Measurements from ENCODE around the gene YARS2.

Gene YARS2

GRCh38 chr12:32737715-32738114 is 18.0 kb downstream of the YARS2 start:
- TF ChIP-seq FOXM1 (IDR thresholded peaks at IDR 0.05; ENCODE audit: borderline replicate concordance, low read depth) (no peak), REST (IDR thresholded peaks at IDR 0.05; ENCODE audit: low read depth) (no peak), EGR1 (IDR thresholded peaks at IDR 0.05) (no peak), TCF12 (IDR thresholded peaks at IDR 0.05; ENCODE audit: low read depth) (no peak), ZBTB7A (IDR thresholded peaks at IDR 0.05; ENCODE audit: low read depth) (no peak), USF1 (IDR thresholded peaks at IDR 0.05) (no peak), NFIC (IDR thresholded peaks at IDR 0.05) (no peak), CREB1 (IDR thresholded peaks at IDR 0.05; ENCODE audit: low read depth) (no peak), TAF1 (IDR thresholded peaks at IDR 0.05; ENCODE audit: low read depth) (no peak), YY1 (IDR thresholded peaks at IDR 0.05; ENCODE audit: low read depth) (no peak), TEAD4 (IDR thresholded peaks at IDR 0.05) (no peak)
- TF ChIP-seq, protein P1, sequence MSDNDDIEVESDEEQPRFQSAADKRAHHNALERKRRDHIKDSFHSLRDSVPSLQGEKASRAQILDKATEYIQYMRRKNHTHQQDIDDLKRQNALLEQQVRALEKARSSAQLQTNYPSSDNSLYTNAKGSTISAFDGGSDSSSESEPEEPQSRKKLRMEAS (IDR thresholded peaks at IDR 0.05), result no peak

- TF ChIP-seq EGR1 (IDR thresholded peaks at IDR 0.05), result no peak
- no peak for TF ChIP-seq CEBPB (IDR thresholded peaks at IDR 0.05)
- no peak for TF ChIP-seq YY1 (IDR thresholded peaks at IDR 0.05; ENCODE audit: low read depth)
- no peak for TF ChIP-seq REST (IDR thresholded peaks at IDR 0.05; ENCODE audit: low read depth)
- no peak for TF ChIP-seq EP300 (IDR thresholded peaks at IDR 0.05; ENCODE audit: borderline replicate concordance)
- TF ChIP-seq FOXM1 (IDR thresholded peaks at IDR 0.05; ENCODE audit: borderline replicate concordance, low read depth), result no peak
- TF ChIP-seq USF1 (IDR thresholded peaks at IDR 0.05), result no peak
Observed at GRCh38 chr12:32736445-32736844, 19.3 kb downstream of the YARS2 start.

DNA sequence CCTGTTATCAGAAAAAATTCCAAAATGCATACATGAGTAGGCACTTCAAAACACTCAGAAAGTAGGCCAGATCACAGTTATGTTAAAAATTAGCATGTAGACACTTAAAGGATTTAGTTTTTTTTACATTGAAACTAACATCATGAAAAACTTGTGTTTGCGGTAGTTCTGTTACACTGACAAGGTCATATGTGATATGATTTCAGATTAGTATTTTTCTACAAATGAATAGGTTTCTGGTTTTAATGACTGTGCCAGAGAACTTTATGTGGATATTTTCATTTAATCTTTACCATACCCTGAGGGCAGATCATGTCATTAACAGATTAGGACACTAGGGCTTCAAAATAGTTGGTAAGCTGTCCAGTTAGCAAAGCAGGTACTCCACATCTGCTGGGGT is 20.7 kb downstream of the YARS2 start:
- TF ChIP-seq CREB1 (IDR thresholded peaks at IDR 0.05; ENCODE audit: low read depth) (no peak), ZBTB7A (IDR thresholded peaks at IDR 0.05; ENCODE audit: low read depth) (no peak), REST (IDR thresholded peaks at IDR 0.05; ENCODE audit: low read depth) (no peak)

DNA sequence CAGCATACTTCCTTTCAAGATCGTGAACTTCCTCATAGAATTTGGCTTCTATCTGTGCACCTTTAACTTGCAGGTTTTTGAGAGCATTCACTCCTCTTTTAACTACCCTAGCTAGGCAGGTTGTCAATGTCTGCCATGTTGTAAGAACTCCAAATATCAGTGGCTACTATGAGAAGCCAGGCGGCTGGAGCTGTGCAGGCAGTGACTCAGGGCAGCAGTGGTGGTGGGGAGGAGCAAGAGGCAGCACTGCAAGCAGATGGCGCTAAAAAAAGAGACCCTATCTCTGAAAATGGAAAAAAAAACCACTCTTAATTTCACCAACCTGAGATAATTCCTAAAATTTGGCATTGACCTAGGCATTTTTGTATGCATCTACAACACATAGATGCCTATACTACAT is 28.5 kb downstream of the YARS2 start:
- TF ChIP-seq ZBTB7A (IDR thresholded peaks at IDR 0.05; ENCODE audit: low read depth), result no peak
- no peak for TF ChIP-seq NFIC (IDR thresholded peaks at IDR 0.05)
- no peak for TF ChIP-seq USF1 (IDR thresholded peaks at IDR 0.05)
- TF ChIP-seq EGR1 (IDR thresholded peaks at IDR 0.05), result no peak
- no peak for TF ChIP-seq EP300 (IDR thresholded peaks at IDR 0.05; ENCODE audit: borderline replicate concordance)
- no peak for TF ChIP-seq REST (IDR thresholded peaks at IDR 0.05; ENCODE audit: low read depth)
- TF ChIP-seq TAF1 (IDR thresholded peaks at IDR 0.05; ENCODE audit: low read depth), result no peak
- TF ChIP-seq TCF12 (IDR thresholded peaks at IDR 0.05; ENCODE audit: low read depth), result no peak
- no peak for TF ChIP-seq CEBPB (IDR thresholded peaks at IDR 0.05)
- no peak for TF ChIP-seq TEAD4 (IDR thresholded peaks at IDR 0.05)
